Esophagus muscularis mucosa (tissue), 3 donors: ENCODE results near the gene SEMA5B.

ENCODE experiments used
- EP300 ChIP-seq: sonication (generic); formaldehyde crosslinking; IDR thresholded peaks from one replicate; pipeline ENCODE4 v1.6.1; 2017; ENCODE audit warnings: antibody characterized with exemption
- POLR2AphosphoS5 ChIP-seq, 2 donors: sonication (generic); formaldehyde crosslinking; IDR thresholded peaks; one replicate each; pipeline ENCODE4 v1.6.1; 2017; ENCODE audit warnings: antibody characterized with exemption in 2 of 2

GRCh38 chr3:122955916-122956692 lies 71.5 kb downstream of the SEMA5B start:
- TF ChIP-seq POLR2AphosphoS5 (IDR thresholded peaks at IDR 0.05) = no peak
- no peak for TF ChIP-seq EP300
